ENCODE results near the gene RAP1A. TPM values are rescaled to one million over a fixed set of nuclear protein-coding genes. Genes with fewer than 3 reads are reported as not detected.

The RAP1A gene
- total and polyA plus RNA-seq, 3 donors from 2014 or later = 20.8 to 42.8 (median 27.6) TPM

- Histone ChIP-seq H3K36me3 (ENCODE audit: low read depth, missing control alignments) (no peaks in the 10 kb centered on the region), H3K9me3 (no peaks in the 10 kb centered on the region), H3K27ac (no peak overlapping the region), H3K4me1 (peaks cover 9% of the 10 kb centered on the region), H3K27me3 (no peaks in the 10 kb centered on the region), H3K4me3 (no peak overlapping the region)
- WGBS, 2 donors = 100% methylated on average over 1 of the region's 1 CpG
- no peak for DNase-seq
- intact Hi-C loops (cut with DNase I; ENCODE audit: low total_unique reads) = no loop called here
- TF ChIP-seq, protein P1, sequence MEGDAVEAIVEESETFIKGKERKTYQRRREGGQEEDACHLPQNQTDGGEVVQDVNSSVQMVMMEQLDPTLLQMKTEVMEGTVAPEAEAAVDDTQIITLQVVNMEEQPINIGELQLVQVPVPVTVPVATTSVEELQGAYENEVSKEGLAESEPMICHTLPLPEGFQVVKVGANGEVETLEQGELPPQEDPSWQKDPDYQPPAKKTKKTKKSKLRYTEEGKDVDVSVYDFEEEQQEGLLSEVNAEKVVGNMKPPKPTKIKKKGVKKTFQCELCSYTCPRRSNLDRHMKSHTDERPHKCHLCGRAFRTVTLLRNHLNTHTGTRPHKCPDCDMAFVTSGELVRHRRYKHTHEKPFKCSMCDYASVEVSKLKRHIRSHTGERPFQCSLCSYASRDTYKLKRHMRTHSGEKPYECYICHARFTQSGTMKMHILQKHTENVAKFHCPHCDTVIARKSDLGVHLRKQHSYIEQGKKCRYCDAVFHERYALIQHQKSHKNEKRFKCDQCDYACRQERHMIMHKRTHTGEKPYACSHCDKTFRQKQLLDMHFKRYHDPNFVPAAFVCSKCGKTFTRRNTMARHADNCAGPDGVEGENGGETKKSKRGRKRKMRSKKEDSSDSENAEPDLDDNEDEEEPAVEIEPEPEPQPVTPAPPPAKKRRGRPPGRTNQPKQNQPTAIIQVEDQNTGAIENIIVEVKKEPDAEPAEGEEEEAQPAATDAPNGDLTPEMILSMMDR (IDR thresholded peaks at IDR 0.05) = no peak
- TF ChIP-seq POLR2A (IDR thresholded peaks at IDR 0.05) = no peak
Measured at GRCh38 chr1:111595807-111596206, 23.8 kb upstream of the RAP1A start.

- no peaks in the 10 kb centered on the region for H3K9me3 ChIP-seq
- H3K4me3 ChIP-seq = no peak overlapping the region
- H3K27me3 ChIP-seq = no peaks in the 10 kb centered on the region
- DNase-seq = no peak
- peaks cover 9% of the 10 kb centered on the region for H3K4me1 ChIP-seq
- 71 to 100% methylated on average over 1 of the region's 1 CpG for WGBS, 2 donors
- no peaks in the 10 kb centered on the region for H3K36me3 ChIP-seq (ENCODE audit: low read depth, missing control alignments)
- no peak overlapping the region for H3K27ac ChIP-seq
- TF ChIP-seq, protein P1 (IDR thresholded peaks at IDR 0.05) = no peak
- TF ChIP-seq POLR2A (IDR thresholded peaks at IDR 0.05) = no peak
- intact Hi-C loops (cut with DNase I; ENCODE audit: low total_unique reads) = no loop called here
Measured at GRCh38 chr1:111596499-111596898, 23.1 kb upstream of the RAP1A start.

GRCh38 chr1:111597426-111597825 is 22.2 kb upstream of the RAP1A start:
- Histone ChIP-seq H3K27me3 (no peaks in the 10 kb centered on the region), H3K4me1 (peaks cover 6% of the 10 kb centered on the region), H3K36me3 (ENCODE audit: low read depth, missing control alignments) (no peaks in the 10 kb centered on the region), H3K9me3 (no peaks in the 10 kb centered on the region), H3K27ac (no peak overlapping the region), H3K4me3 (no peak overlapping the region)
- intact Hi-C loops (cut with DNase I; ENCODE audit: low total_unique reads) = no loop called here
- TF ChIP-seq, protein P1 (IDR thresholded peaks at IDR 0.05) = no peak
- no peak for TF ChIP-seq POLR2A (IDR thresholded peaks at IDR 0.05)
- WGBS, 2 donors = 76 to 86% methylated on average over 5 of the region's 5 CpGs
- DNase-seq = no peak

- H3K27ac ChIP-seq = no peak overlapping the region
- no peak for TF ChIP-seq POLR2A (IDR thresholded peaks at IDR 0.05)
- TF ChIP-seq, protein P1 (IDR thresholded peaks at IDR 0.05) = no peak
- no peaks in the 10 kb centered on the region for H3K9me3 ChIP-seq
- no peaks in the 10 kb centered on the region for H3K4me1 ChIP-seq
- H3K4me3 ChIP-seq = no peak overlapping the region
- no peaks in the 10 kb centered on the region for H3K36me3 ChIP-seq (ENCODE audit: low read depth, missing control alignments)
- no peak for DNase-seq
- H3K27me3 ChIP-seq = no peaks in the 10 kb centered on the region
- intact Hi-C loops (cut with DNase I; ENCODE audit: low total_unique reads) = no loop called here
- 95 to 97% methylated on average over 6 of the region's 6 CpGs for WGBS, 2 donors
Measured at GRCh38 chr1:111598544-111598943, 21.0 kb upstream of the RAP1A start.

Data from testis (tissue), 3 donors.